HepG2 (cell line): Measurements from ENCODE around the gene TMCC1. TPM values are rescaled to one million over a fixed set of nuclear protein-coding genes. Genes with fewer than 3 reads are reported as not detected.
A peak's percentile ranks its signal among the peaks of the same experiment; 100 is the strongest.

Experiments
- ARID5B ChIP-seq: IDR thresholded peaks from 2 replicates; pipeline ENCODE4 v1.4.0; 2020; ENCODE audit warnings: mild to moderate bottlenecking, missing genetic modification reagents
- HIVEP1 ChIP-seq: sonication (generic); formaldehyde crosslinking; IDR thresholded peaks from 2 replicates; pipeline ENCODE4 v1.4.0; 2020; ENCODE audit warnings: mild to moderate bottlenecking, missing genetic modification reagents
- HOXA3 ChIP-seq: sonication (generic); formaldehyde crosslinking; IDR thresholded peaks from 2 replicates; pipeline ENCODE4 v1.5.0; 2020; ENCODE audit warnings: missing genetic modification reagents
- HOXA9 ChIP-seq: sonication (generic); formaldehyde crosslinking; IDR thresholded peaks from 2 replicates; pipeline ENCODE4 v1.8.1; 2022; ENCODE audit warnings: missing genetic modification reagents, mild to moderate bottlenecking, moderate library complexity, borderline replicate concordance
- MBNL3 ChIP-seq: fragments of 250-450 bp; sonication (Bioruptor Pico); conservative IDR thresholded peaks from 2 replicates; pipeline ENCODE4 v1.8.0; 2022; ENCODE audit warnings: mild to moderate bottlenecking, inconsistent platforms
- MEIS2 ChIP-seq: sonication (generic); formaldehyde crosslinking; IDR thresholded peaks from 2 replicates; pipeline ENCODE4 v1.9.0; 2021; ENCODE audit warnings: mild to moderate bottlenecking, missing genetic modification reagents
- NR2C2 ChIP-seq: sonication (generic); formaldehyde crosslinking; IDR thresholded peaks from 2 replicates; pipeline ENCODE4 v1.4.0; 2020; ENCODE audit warnings: missing genetic modification reagents, mild to moderate bottlenecking, moderate library complexity, borderline replicate concordance
- NR2F1 ChIP-seq, 2 experiments: fragments of 450-650 bp in 1 of 2; formaldehyde crosslinking in 1 of 2; IDR thresholded peaks; 2 replicates each; pipeline versions ENCODE4 v1.5.0 to v1.6.1; 2016 to 2020; ENCODE audit warnings: mild to moderate bottlenecking in 1 of 2, missing compliant biosample characterization in 1 of 2, missing genetic modification reagents in 1 of 2, moderate library complexity in 1 of 2
- POGZ ChIP-seq: sonication (generic); formaldehyde crosslinking; IDR thresholded peaks from 2 replicates; pipeline ENCODE4 v1.4.0; 2020; ENCODE audit warnings: mild to moderate bottlenecking, missing genetic modification reagents
- RFX1 ChIP-seq: fragments of 450-650 bp; IDR thresholded peaks from 2 replicates; pipeline ENCODE4 v1.6.1; 2017
- RFX3 ChIP-seq: IDR thresholded peaks from 2 replicates; pipeline ENCODE4 v1.6.1; 2016; ENCODE audit warnings: missing biosample characterization, missing genetic modification reagents
- RNF2 ChIP-seq: fragments of 450-650 bp; conservative IDR thresholded peaks from 2 replicates; pipeline ENCODE4 v1.6.1; 2016; ENCODE audit warnings: low read depth
- ZBTB4 ChIP-seq: sonication (generic); formaldehyde crosslinking; IDR thresholded peaks from 2 replicates; pipeline ENCODE4 v1.4.0; 2020; ENCODE audit warnings: missing genetic modification reagents, mild to moderate bottlenecking, borderline replicate concordance
- ZNF354B ChIP-seq: sonication (generic); formaldehyde crosslinking; IDR thresholded peaks from 2 replicates; pipeline ENCODE4 v1.8.0; 2022; ENCODE audit warnings: mild to moderate bottlenecking, missing genetic modification reagents
- ZNF543 ChIP-seq: sonication (generic); formaldehyde crosslinking; IDR thresholded peaks from 2 replicates; pipeline ENCODE4 v1.4.0; 2020; ENCODE audit warnings: mild to moderate bottlenecking, missing genetic modification reagents
- ZNF558 ChIP-seq: sonication (generic); formaldehyde crosslinking; IDR thresholded peaks from 2 replicates; pipeline ENCODE4 v1.9.0; 2022; ENCODE audit warnings: mild to moderate bottlenecking, missing genetic modification reagents, borderline replicate concordance
- ZNF572 ChIP-seq: sonication (generic); formaldehyde crosslinking; IDR thresholded peaks from 2 replicates; pipeline ENCODE4 v1.5.1; 2020; ENCODE audit warnings: mild to moderate bottlenecking, missing genetic modification reagents
- polyA plus RNA-seq, 8 experiments: library from polyadenylated mRNA; depleted of rRNA in 3 of 8; stranded (reverse) in 7 of 8; unstranded in 1 of 8; fragments of >200 nt; fragmentation: Illumina TruSeq in 4 of 8; extraction: Trizol in 4 of 8; gene quantifications; 2 replicates each; pipeline versions ENCODE4 v1.2.1 to v1.2.3, GENCODE V29; 2011 to 2016; ENCODE audit warnings: low read depth in 4 of 8, missing spikeins in 1 of 8, mixed read lengths in 1 of 8; ENCODE audit not compliant: insufficient read depth in 1 of 8
- total RNA-seq, 5 experiments: library from RNA; depleted of rRNA; stranded (reverse); fragments of >200 nt; fragmentation: Illumina TruSeq; extraction: Trizol; gene quantifications; 2 replicates each; pipeline ENCODE4 v1.2.3, GENCODE V29; 2016; ENCODE audit warnings: low read depth in 1 of 5
- TF ChIP-seq, protein P1 (sequence below): sonication (generic); formaldehyde crosslinking; IDR thresholded peaks from 2 replicates; pipeline ENCODE4 v1.4.0; 2020; ENCODE audit warnings: missing genetic modification reagents
- TF ChIP-seq, protein P2 (sequence below): sonication (generic); formaldehyde crosslinking; IDR thresholded peaks from 2 replicates; pipeline ENCODE4 v1.4.0; 2020; ENCODE audit warnings: mild to moderate bottlenecking, missing genetic modification reagents

The TMCC1 gene
- total and polyA plus RNA-seq, 2 of the 13 experiments (the other 11 are each of a cell fraction or from before 2014, with no cell fraction given), result 12.1 to 264 TPM

DNA sequence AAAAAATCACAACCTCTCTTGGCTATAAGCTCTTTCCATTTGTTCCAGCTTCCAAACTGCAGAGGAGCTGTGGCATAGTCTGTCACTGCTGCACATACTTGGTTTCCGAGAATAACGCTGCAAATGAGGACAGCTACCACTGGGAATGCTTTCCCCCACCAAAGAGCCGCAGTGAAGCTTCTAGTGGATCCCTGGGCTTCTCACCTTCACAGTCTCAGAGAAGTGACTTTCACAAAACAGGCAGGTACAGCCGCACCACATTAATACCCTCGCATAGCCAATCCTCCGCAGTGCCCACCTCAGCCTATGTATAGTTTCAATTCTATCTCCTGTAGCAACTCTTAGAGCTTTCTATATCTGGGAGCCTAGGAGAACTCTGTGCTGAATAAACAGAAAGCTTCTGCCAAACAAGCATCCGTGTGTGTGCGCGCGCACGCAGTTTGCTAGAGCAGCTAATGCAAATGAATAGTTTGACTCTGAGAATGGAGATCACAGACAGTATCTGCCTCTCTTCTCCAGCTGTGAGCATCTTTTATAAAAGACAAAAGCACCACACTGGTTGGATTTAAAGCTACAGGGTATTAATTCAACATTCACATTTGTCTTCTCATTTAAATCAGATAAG is 205.1 kb downstream of the TMCC1 start (continued):
- TF ChIP-seq ZBTB4 (CRISPR knock-in tag) (0 out of 2 replicates have a peak, but pooled peaks have one; percentile 24), ZNF572 (CRISPR knock-in tag) (no peak), HOXA9 (CRISPR knock-in tag) (no peak), ZNF558 (CRISPR knock-in tag) (no peak), MBNL3 (no peak), ZNF543 (CRISPR knock-in tag) (no peak), NR2C2 (CRISPR knock-in tag) (no peak), HIVEP1 (CRISPR knock-in tag) (no peak), POGZ (CRISPR knock-in tag) (peak; percentile 19; the same call in 1 of the 2 replicates), RFX3 (CRISPR knock-in tag) (no peak), RNF2 (no peak), HOXA3 (peak; percentile 41; the same call in 1 of the 2 replicates), RFX1 (no peak), MEIS2 (0 out of 2 replicates have a peak, but pooled peaks have one; percentile 10), ARID5B (CRISPR knock-in tag) (peak; percentile 15; the same call in 1 of the 2 replicates), ZNF354B (CRISPR knock-in tag) (no peak), NR2F1 (CRISPR knock-in tag; IDR thresholded peaks at IDR 0.05) (no peak)
- TF ChIP-seq, protein P1, sequence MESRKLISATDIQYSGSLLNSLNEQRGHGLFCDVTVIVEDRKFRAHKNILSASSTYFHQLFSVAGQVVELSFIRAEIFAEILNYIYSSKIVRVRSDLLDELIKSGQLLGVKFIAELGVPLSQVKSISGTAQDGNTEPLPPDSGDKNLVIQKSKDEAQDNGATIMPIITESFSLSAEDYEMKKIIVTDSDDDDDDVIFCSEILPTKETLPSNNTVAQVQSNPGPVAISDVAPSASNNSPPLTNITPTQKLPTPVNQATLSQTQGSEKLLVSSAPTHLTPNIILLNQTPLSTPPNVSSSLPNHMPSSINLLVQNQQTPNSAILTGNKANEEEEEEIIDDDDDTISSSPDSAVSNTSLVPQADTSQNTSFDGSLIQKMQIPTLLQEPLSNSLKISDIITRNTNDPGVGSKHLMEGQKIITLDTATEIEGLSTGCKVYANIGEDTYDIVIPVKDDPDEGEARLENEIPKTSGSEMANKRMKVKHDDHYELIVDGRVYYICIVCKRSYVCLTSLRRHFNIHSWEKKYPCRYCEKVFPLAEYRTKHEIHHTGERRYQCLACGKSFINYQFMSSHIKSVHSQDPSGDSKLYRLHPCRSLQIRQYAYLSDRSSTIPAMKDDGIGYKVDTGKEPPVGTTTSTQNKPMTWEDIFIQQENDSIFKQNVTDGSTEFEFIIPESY (CRISPR knock-in tag), result no peak
- TF ChIP-seq, protein P2, sequence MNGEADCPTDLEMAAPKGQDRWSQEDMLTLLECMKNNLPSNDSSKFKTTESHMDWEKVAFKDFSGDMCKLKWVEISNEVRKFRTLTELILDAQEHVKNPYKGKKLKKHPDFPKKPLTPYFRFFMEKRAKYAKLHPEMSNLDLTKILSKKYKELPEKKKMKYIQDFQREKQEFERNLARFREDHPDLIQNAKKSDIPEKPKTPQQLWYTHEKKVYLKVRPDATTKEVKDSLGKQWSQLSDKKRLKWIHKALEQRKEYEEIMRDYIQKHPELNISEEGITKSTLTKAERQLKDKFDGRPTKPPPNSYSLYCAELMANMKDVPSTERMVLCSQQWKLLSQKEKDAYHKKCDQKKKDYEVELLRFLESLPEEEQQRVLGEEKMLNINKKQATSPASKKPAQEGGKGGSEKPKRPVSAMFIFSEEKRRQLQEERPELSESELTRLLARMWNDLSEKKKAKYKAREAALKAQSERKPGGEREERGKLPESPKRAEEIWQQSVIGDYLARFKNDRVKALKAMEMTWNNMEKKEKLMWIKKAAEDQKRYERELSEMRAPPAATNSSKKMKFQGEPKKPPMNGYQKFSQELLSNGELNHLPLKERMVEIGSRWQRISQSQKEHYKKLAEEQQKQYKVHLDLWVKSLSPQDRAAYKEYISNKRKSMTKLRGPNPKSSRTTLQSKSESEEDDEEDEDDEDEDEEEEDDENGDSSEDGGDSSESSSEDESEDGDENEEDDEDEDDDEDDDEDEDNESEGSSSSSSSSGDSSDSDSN (CRISPR knock-in tag), result peak; percentile 50; the same call in 1 of the 2 replicates
